ENCODE results near the gene MAPK11. TPM values are rescaled to one million over a fixed set of nuclear protein-coding genes. Genes with fewer than 3 reads are reported as not detected.

The MAPK11 gene
- total RNA-seq, 1 donor from 2014 or later = 8.4 TPM

DNA sequence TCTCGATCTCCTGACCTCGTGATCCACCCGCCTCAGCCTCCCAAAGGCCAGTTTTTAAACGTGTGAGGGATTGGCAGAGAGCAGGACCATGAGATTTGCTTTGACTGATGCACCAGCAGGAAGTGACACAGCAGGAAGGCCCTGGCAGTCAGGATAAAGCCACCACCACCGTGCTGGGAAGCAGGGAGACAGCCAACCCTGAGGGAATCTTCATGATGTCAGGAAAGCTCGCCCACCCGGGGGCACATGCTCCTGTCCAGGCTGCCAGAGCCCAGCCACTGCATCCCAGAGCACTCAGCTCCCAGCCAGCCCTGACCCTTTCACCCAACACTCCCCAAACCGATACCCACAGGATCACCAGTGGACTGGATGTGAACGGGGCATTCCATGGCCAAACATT, 31.4 kb downstream of the MAPK11 start:
- no peak for DNase-seq (ENCODE audit: low read depth)
- H3K4me3 ChIP-seq (ENCODE audit: low read depth, low read length) = no peak overlapping the region
- TF ChIP-seq, protein P1, sequence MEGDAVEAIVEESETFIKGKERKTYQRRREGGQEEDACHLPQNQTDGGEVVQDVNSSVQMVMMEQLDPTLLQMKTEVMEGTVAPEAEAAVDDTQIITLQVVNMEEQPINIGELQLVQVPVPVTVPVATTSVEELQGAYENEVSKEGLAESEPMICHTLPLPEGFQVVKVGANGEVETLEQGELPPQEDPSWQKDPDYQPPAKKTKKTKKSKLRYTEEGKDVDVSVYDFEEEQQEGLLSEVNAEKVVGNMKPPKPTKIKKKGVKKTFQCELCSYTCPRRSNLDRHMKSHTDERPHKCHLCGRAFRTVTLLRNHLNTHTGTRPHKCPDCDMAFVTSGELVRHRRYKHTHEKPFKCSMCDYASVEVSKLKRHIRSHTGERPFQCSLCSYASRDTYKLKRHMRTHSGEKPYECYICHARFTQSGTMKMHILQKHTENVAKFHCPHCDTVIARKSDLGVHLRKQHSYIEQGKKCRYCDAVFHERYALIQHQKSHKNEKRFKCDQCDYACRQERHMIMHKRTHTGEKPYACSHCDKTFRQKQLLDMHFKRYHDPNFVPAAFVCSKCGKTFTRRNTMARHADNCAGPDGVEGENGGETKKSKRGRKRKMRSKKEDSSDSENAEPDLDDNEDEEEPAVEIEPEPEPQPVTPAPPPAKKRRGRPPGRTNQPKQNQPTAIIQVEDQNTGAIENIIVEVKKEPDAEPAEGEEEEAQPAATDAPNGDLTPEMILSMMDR (conservative IDR thresholded peaks at IDR 0.05; ENCODE audit: low read depth, low read length) = no peak

DNA sequence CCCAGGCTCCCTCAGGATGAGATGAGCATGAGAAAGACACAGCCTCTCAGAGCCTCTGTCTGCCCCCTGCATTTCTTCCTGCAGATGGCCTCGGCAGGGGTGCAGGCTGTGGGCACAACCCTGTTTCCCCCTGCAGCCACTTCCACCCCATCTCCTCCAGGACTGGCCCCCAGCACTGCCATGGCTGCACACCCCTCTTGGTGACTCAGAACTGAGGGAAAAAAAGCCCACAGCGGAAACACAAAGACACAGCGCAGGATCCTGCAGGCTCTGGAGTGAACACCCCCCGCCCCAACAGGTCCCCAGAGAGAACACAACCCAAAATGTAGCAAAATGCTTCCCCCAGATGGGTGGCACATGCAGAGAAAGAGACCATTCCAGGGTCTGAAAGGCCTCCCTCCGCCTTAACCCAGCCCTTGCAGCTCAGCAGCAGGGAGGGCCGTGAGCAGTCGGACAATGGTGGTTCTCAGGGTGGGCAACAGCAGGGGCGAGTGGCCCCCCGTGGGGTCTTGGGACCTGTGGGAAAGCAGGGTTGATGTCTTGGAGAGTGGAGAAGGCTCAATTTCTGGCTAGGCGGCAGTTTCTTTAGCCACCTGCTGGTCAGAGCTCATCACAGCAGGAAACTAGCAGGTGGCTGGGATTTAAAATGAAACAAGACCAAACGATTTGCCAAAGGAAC, 33.3 kb downstream of the MAPK11 start:
- no peak for DNase-seq (ENCODE audit: low read depth)
- H3K4me3 ChIP-seq (ENCODE audit: low read depth, low read length) = no peak overlapping the region
- TF ChIP-seq, protein P1 (conservative IDR thresholded peaks at IDR 0.05; ENCODE audit: low read depth, low read length) = peak; percentile 67

DNA sequence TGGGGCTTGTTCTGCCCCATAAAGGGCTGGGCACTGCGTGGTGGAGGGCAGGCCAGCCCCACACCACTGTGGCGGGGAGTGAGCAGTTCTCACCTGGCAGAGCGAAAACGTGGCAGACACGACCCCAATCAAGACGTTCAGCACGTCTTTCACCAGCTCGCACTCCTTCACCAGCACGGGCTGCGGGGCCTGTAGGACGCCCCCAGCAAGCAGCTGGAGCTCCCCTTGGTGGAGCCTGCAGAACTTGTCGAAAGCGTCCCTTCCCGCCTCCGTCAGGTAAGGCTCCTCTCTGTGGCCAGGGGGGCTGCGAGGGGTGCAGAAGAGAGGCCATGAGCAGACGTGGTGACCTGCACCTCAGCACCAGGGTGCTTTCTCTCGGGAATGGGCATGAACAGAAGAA, 37.0 kb downstream of the MAPK11 start:
- H3K4me3 ChIP-seq (ENCODE audit: low read depth, low read length) = no peak overlapping the region
- TF ChIP-seq, protein P1 (conservative IDR thresholded peaks at IDR 0.05; ENCODE audit: low read depth, low read length) = no peak
- no peak for DNase-seq (ENCODE audit: low read depth)

DNA sequence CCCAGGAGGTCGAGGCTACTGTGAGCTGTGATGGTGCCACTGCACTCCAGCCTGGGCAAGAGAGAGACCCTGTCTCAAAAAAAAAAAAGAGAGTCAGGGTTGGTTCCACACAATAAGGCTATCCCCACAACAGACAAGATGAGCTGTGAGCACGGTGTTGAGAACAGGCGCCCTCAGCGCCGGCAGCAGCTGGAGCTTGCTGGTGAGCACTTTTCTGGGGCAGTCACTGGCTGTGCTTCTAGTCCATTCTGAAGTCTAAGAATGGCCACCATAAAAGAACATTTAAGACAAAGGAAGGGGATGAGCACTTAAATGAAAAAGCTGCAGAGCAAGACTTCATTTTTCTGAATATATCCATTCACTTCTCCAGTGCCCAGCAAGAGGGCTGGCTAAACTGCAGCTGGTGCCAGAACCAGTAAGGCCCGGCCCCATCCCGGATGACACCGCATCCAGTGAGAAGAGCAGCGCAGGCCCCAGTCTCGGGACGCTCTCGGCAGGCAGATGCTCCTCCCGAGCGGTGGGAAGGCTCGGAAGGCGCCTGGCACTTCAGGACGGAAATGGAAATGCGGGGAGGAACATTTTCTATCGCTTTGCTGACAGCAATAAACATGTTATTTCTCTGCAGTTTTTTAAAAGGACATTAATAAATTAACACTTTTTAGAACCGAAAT, 37.6 kb downstream of the MAPK11 start:
- TF ChIP-seq, protein P1 (conservative IDR thresholded peaks at IDR 0.05; ENCODE audit: low read depth, low read length) = no peak
- DNase-seq (ENCODE audit: low read depth) = no peak
- H3K4me3 ChIP-seq (ENCODE audit: low read depth, low read length) = no peak overlapping the region

DNA sequence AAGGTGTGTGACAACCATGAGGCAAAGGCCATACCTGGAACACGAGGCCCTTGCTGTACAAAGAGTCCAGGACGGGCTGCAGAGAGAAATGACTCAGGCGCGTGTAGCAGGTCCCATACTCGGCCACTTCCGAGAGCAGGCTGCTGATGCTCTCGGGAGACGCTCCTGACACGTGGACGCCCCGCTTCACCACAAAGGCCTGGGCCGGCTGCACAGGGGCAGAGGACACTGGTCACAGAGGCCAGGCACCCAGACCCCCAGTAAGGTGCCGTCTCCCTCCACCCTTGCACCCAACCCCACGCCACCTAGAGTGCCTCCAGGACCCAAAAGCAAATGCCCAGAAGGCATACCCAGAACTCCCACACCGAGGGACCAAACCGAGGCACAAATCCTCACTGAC, 40.8 kb downstream of the MAPK11 start:
- no peak for DNase-seq (ENCODE audit: low read depth)
- no peak overlapping the region for H3K4me3 ChIP-seq (ENCODE audit: low read depth, low read length)
- TF ChIP-seq, protein P1 (conservative IDR thresholded peaks at IDR 0.05; ENCODE audit: low read depth, low read length) = no peak

DNA sequence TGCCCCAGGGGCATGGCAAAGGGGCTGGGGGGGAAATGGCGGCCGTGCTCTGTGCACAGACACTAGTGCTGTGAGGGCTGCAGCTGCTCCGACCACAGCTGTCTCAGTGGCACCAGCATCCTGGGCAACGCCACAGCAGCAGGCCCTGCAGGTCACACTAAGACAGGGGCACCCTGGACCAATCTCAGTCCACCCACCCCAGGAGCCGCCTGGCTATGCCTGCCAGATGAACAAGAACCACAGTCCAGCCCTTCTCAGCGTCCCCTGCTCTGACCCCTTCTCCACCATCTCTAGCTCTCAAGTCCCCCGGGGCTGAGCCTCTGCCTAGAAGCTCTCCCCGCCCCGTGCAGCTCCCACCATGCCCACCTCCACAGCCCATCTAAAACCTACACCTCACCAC, 41.8 kb downstream of the MAPK11 start:
- DNase-seq (ENCODE audit: low read depth) = no peak
- H3K4me3 ChIP-seq (ENCODE audit: low read depth, low read length) = no peak overlapping the region
- TF ChIP-seq, protein P1 (conservative IDR thresholded peaks at IDR 0.05; ENCODE audit: low read depth, low read length) = no peak
